Kasumi-1 (cell line): Measurements from ENCODE around the gene UBIAD1.
A peak's percentile ranks its signal among the peaks of the same experiment; 100 is the strongest.

Experiments
- DNase-seq, 2 experiments: peaks; one replicate each; lab custom pipeline; 2025; lab: John Stamatoyannopoulos, UW

UBIAD1 gene

DNA sequence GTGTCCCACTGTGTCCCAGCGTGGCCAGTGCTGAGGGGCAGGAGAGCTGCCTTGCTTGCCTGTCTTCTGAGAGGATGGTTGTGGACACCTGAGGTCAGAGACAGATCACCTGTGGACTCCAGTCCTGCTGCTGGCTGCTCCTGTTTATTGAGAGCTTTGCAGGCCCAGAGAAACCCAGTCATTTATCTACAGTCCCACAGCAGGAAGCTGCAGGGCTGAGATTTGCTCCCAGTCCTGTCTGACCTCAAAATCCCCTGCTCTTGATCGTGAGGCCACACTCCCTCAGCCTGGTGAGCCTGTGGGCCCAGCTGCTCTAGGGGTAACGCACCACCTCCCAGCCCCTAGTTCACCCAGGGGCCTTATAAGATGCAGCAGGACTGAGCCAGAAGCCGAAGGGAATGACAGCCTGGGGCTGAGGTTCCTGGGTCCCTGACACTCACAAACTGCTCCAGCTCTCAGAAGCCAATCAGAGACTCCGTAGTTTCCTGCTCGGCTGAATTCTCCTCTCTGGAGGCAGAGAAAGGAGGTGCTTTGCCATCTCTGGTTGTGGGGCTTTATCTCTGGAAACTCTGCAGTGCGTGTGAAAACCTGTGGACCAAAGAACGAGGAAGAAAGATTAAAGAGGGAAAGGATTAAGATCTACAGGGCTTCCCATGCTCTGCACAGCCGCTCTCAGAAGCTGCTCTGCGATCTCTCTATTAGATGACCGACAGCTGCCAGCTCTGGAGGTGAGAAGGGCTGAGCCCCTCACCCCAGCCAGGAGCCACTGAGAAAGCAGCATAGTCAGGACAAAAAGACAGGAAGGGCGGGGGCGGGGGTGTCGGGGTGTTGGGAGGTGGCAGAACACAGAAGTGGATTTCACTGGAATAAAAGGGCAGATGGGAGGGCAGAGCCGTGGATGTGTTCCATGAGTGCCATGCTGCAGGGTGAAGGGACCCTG lies 39.1 kb downstream of the UBIAD1 start:
- no peak for DNase-seq

DNA sequence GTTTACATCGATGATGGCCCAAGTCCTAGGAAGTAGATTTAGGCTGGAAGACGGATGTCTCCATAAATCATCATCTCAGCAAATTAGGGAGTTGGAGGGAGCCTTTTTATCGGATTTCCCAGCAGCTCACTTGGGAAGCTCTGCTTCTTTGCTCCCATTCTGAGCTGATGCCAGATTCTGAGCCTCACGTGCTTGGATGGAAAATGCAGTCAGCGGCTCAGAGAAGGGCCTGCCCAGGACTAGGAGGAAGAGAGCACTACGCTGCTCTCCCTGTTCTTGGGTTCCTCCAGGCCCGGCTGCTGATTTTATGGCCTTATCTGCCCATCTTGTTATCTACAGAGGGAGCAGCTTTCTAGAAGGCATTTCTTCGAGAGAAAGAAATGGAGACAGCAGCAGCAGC lies 42.0 kb downstream of the UBIAD1 start:
- no peak for DNase-seq

DNA sequence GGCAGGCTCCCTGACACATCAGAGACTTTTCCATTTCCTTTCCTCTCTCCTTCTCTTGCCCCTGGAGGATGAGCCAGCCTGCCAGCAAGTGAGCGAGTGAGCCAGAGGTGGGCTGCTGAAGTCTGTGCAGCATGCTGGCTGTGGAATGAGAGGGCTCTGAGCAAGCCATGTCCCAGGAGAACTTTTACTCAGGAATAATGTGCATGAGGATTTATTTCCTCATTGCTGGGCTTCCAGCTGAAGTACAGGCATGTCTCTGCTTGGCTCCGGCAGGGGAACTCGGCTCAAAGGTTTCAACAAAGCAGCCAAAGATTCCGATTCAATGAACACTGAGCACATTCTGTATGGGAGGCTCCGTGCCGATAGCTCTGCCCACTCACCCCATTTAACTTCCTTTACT lies 43.7 kb downstream of the UBIAD1 start:
- DNase-seq, result no peak

DNA sequence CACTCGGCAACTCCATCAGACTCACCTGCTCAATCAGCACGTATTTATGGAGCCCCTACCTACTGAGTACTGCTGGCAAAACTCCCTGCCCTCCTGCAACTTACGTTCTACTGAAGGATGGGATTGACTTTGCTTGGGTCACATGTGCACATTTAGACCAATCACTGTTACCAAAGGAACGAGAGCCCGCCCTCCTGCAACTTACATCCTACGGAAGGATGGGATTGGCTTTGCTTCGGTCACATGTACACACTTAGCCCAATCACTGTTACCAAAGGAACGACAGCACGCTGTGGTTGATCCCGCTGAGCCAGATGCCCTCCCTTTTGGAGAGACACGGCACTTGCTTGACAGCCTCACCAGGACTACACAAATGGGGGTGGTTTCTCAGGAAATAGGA lies 46.0 kb downstream of the UBIAD1 start:
- DNase-seq, result no peak

DNA sequence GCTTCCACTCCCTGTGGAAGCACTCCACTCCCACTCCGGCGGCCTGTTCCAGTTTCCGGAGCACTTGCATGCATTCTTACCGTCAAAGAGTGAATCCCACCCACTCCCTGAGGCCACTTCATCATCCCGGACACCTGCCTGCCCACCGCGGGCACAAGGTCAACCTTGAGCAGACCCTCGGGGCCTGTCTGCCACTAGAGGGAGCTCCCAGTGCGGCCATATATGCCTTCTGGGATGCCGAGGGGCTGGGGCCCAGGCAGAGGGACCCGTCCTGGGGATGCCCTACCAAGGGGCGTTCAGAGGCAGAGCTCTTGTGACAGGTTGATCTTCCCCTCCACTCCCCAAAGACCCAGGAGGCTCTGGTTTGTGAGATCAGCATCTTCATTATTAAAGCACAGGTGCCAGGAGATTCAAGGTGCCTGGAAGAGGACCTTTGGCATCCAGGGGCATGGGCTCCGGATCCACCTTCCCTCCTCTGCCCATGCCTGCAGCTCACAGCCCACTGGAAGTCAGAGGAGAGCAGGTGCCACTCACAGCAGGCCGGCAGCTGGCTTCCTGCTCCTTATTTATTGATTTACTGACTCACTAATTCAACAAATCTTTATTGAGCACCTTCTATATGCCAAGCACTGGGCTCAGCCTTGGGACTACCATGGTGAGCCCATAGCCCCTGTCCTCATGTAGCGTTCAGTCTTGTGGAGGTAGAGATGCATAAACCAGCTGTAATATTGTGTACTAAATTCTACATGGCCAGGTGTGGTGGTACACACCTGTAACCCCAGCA lies 47.3 kb downstream of the UBIAD1 start:
- no peak for DNase-seq

DNA sequence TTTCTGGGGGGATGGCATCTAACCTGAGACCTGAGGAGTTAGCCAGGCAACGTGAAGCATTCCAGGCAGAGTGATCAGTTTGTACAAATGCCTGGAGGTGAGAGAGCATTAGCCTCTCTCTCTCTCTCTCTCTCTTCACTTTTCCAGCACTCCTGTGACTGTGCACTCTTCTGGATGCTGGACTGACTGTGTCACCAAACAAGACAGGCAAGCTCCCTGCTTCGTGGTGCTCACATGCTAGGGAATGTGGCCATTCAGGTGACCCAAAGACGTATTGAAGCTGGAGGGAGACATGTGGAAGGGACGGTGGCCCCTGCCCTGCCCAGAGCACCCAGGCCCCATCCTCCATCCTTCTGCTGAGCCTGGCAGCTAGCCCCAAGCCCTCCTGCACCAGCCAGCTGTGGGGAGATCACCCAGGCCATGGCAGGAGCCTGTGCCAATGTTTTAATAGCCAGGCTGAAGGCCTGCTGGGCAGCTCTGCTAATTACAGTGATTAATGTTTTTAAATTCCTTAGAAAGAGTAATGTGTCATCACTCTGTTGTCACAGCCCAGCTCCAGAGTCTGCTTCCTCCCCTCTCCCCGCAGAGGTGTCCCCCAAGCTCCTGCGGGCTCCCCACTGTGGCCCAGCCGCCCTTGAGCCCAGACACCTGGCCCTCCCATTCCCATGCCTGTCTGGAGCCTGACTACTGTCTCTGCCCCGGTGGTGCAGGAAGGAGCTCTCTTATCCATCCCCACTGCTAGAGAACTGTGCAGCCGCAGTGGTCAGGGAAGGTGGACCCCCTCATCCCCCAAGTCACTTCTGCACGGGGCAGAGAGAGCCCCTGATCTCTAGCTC lies 48.9 kb downstream of the UBIAD1 start:
- no peak for DNase-seq

DNA sequence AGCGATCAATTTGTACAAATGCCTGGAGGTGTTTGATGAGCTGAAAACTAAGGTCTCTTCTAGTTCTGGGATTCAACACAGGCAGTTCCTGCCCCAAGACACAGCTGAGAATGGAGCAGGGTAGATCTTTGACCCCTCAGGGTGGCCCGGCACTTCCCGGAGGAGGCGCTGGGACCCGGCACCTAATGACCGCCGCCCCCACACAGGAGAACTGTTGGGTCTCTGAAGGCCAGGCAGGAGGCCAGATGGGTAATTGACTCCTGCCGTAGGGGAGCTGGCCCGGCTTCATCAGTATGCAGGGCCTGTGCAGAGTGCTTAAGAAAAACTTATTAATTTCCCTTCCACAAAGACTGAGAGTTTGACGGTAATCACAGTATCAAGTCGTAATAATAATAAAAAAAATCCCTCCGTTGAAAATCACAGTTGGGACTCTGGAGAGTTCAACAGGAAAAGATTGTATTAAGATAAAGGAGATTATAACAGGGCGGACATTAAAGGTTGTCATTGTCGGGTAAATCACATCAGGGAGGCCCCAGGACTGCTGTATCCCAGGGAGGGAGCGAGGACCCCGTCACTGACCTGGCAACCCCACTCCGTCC lies 51.7 kb downstream of the UBIAD1 start:
- no peak for DNase-seq

DNA sequence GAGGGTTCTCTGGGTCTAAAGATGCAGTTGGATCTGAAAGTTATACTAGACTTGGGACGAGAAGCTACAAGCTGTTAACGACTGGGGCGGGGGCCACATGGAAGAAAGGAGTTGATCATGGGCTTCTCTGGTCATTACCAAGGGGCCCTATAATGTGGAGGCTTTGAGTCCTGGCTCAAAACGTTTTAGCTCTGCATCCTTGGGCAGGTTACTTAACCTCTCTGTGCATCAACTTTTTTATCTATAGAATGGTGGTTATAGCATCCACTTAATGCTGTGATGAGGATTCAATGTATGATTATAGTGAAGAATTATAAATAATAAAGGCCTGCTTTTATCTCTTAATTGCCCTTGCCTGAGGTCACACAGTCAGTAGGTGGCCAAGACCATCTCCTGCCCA lies 53.1 kb downstream of the UBIAD1 start:
- no peak for DNase-seq

DNA sequence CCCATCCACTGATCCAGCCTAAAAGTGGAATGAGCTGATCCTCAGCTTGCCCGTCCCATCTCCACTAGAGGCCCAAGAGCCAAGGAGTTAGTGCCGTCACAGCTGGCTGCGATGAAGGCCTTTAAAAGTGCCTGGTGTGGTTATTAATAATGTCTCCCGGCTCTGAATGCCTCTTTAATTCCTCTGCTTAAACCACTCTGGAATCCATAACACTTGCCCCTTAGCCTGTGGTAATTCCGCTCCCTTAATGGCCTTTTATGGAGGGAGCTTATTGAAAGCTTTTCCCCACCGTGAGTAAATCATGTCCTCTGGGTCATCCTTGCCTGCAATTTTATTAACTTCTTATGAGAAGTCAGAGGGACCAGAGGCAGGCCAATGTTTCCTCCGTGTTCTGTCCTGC lies 55.4 kb downstream of the UBIAD1 start:
- DNase-seq, result no peak

DNA sequence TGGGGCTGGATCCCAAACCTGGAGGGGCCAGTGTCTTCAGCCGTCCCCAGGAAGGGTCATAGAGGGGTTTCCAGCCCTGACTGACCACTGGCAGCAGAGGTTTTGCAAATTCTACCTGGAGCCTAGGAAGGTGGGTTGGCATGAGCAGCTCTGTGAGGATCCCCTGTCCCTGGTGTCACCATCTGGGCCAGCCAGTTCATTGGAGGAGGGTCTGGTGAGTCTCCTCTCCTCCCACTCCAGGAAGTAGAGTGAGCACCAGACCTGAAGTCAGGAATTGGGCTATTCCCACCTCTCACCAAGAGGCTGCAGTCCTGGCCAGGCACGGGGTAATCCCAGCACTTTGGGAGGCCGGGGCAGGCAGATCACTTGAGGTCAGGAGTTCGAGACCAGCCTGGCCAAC lies 57.4 kb downstream of the UBIAD1 start:
- no peak for DNase-seq

DNA sequence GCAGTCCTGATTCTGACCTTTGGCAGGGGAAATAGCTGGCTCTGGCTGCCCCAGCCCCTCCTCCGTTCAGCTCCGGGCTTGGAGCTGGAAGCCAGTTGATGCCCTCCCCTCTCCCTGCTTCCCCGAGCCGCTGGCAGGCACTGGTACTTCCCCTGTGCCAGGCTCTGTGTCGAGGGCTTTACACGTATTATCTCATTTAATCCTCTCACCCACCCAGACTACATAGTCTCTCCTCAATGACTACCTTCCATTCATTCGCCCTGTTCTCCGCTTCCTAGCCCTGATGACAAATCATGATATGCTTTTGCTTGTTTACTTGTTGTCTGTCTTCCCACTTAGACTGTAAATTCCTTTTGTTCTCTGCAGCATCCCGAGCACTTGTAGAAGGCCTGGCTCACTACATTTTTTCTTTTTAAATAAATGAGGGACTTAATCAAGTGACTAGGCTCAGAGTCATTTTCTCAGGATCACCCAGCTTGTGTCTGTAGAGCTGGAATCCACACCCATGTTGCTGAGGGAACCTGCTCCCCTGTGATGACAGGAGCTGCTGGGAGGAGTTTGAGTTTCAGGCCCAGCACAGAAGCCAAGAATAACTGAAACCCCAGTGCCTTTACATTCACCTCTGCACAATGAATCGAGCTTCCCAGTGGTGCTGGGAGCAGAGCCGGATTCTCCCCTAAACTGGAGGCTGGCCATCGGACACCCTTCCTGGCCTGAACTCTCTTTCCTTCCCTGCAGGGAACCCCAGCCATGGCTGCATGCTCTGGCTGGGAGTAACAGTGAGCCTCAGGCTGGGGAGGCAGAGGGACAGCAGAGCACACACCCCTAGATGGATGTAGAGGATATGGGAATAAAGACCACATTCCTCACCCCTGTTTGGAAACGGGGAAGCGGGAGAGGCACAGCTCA lies 58.3 kb downstream of the UBIAD1 start:
- no peak for DNase-seq

DNA sequence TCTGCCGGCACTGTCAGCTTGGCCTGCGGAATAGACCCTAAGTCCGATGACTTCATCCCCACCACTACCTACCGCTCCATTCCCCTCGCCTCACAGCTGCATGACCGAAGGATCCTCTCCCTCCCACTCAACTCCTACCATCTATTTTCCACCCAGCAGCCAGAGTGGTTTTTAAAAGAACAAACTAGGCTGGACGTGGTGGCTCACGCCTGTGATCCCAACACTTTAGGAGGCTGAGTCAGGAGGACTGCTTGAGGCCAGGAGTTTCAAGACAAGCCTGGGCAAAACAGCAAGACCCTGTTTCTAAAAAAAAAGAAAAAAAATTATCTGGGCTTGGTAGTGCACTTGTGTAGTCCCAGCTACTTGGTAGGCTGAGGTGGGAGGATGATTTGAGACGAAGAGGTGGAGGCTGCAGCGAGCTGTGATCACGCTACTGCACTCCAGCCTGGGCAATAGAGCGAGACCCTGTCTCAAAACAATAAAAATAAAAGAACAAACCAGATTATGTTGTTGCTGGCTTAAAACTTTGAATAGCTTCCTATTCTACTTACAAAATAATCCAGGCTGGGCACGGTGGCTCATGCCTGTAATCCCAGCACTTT lies 59.0 kb downstream of the UBIAD1 start:
- DNase-seq, result no peak

DNA sequence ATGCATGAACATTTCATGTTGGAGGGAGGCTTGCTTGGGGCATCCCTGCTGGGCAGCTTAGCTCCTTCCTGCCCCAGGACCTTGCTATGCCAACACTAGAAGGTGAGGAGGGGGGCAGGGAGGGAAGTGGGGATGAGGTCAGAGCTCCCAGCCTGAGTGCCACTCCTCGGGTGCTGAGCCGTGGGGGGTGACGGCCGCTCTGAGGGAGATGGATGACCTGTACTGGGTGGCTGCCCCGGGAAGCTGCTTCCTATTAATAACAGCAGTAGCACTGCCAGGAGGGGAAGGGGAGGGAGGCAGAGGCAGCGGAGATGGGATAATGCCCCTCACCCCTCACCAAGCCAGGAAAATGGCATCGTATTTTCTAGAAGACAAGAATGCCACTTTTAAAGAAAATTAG lies 60.6 kb downstream of the UBIAD1 start:
- DNase-seq, result no peak

DNA sequence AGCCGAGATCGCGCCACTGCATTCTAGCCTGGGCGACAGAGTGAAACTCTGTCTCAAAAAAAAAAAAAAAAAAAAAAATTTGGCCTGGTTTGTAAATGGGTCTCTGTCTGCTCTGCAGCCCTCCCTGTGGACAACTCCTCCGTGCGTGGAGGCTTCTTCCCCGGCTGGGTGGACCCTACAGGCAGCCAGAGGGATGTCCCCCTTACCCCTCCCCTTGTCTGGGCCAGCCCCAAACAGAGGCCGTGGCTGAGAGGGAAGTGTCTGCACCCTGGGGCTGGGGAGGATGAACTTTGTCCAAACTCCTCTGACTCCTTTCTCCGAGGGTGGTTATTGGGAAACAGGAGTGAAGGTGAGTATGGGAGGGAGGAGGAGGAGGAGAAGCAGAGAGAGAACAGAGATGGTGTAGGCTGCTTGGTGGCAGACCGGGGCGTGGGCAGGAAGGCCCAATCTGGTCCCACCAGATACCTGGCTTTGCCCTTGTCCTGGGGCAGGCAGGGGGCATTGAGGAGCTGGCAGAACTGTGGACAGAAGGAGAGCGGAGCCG lies 61.3 kb downstream of the UBIAD1 start:
- no peak for DNase-seq

DNA sequence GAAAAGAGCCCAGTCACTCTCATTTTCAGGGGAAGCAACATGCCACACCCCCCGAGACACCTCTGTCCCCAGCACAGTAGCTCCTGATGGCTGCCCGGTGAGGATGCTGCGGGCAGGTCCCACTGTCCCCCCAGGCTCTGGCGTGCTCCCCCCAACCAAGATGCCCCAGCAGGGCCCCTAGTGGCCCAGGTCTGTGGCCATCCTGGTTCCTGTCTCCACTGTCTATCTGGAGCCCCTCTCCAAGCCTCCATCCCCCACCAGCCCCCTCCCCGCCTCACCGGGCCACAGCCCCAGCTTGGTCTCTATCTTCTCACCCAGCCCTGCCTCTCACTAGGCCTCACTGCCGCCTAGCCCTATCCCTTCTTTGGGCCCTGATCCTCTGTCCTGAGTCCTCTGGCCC lies 61.8 kb downstream of the UBIAD1 start:
- no peak for DNase-seq

DNA sequence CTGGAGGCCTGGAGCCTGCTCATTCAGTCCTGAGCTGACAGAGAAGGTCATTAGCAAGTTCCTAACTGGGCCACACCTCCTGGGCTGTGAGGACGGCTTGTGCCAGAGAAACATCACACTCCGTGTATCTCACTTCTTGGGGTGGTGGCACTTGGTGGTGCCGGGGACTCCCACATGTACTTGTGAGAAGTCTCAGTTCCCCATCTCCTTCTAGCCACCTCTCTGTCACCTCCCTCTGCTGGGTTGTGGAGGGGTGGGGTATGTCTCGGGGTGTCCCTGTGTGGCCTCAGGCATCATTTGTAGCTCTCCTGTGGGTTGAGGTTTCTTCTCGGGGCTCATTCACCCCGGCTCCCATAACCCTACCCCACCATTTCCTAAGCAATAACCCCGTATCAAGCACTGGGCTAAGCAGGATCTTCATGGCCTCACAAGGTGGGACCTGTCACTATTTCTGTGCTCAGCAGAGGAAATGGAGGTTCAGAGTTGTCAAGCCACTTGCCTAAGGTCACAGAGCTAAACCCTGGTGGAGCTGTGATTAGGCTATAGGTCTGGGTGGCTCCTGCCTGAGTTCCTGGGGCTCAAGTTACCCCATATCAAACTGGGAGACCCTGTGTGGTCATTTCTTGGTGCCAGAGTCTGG lies 62.5 kb downstream of the UBIAD1 start:
- DNase-seq, result no peak

DNA sequence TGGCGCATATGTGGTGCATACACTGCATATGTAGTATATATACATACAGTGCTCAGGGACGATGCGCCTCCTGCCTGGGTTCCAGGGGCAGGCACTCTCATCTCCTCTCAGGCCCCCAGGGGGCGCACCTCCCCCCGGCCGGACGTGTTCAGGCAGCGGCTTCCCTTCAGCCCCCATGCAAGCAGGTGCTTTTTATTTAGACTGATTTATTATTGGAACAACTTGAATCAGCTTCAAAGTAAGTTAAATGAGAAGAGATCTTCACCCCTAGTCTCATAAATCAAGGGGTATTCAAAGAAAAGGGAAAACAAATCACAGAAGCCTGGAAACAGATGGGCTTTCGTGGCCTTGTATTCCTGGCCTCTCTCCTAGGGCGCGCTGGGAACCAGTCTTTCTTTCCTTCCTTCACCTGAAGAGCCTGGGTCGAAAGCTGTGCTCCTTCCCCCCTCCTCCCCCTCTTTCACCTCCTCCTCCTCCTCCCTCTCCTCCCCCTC lies 64.6 kb downstream of the UBIAD1 start:
- peak; percentile 57 to 71 for DNase-seq
